ENCODE measurements around the gene PCBP3.

The PCBP3 gene

DNA sequence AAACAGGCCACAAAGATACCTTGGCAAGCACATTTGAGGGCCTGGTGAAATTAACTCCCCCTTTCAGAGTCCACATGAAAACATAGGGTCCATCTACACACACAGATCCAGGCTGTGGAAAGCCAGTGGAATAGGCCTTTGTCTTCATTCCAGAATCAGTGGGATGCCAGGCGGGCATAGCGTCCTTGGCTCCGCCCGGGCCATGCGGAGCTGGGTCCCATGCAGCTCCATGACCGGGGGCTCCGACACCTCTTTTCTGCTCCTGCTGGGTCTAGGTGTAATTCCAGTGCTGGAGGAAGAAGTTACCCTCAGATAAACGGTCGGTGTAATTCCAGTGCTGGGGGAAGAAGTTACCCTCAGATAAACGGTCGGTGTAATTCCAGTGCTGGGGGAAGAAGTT is 274.5 kb downstream of the PCBP3 start:
- DNase-seq, result no peak

DNA sequence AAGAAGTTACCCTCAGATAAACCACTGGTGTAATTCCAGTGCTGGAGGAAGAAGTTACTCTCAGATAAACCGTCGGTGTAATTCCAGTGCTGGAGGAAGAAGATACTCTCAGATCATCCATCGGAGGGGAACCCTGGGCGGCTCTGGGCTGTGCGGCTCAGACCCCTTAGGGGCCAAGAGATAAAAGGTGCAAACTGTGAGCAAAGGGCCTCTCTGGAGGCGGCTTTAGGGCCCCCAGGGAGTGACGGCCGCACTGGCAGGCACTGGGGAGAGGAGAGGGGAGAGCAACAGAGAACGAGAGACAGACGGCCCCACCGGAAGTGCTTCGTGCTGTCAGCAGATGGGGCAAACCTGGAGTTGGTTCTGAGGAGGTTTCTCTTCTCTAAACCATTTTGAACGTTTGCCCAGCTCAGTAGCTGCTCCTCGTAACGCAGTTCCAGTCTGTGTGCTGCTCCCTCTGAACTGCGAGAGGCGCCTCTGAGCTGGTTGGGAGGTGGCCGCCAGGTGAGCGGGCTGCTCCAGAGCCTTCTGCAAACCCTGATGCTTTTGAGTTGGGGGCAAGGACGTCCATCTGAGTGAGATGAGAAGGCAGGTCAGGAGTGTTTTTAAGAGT is 275.4 kb downstream of the PCBP3 start:
- no peak for DNase-seq

DNA sequence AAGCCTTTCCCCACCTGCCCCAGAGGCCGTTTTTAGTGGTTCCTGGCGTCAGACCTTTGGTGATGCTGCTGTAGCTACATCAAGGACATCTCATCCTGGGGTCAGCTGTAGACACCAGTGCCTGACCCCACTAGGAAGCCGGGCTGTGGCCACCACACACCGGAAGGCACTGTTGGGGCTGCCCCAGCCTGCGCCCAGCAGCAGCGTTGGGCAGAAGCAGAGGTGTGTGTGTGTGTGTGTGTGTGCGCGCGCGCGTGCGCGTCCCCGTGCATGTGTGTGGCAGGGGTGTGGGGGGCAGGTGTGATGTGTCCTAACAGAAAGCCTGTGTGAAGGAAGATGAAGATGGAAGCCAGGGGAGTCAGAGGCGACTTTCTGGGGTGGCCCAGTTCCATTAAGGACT is 276.1 kb downstream of the PCBP3 start:
- DNase-seq, result no peak

DNA sequence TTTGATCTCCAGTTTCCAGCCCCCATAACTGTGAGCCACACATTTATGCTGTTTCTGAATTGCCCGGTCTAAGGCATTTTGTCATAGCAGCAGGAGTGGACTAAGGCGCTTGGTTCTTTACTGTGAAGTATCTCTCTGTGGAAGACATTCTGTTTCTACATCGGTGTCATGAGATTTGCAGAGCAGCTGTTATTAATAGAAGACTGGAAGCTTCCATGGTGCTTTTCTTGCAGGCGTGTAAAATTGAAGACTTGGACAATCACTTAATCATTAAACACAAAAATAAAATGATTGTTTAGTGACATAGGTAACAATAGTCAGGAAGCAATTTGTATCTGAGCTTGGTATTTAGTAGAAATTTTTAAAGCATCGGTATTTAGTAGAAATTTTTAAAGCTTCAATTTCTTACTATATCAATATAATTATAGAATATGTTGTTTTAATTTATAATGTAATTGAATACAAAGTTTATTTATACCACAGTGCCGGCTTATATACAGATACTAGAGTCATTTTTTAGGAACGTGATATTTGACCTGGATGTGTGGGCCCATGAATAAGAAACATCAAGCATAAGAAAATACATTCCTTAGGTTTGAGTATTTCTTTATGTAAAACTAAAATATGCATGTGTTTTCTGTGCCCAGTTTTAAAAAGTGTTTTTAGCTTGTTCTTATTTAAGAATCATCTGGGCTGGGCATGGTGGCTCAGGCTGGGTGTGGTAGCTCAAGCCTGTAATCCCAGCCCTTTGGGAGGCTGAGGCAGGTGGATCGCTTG is 277.5 kb downstream of the PCBP3 start:
- no peak for DNase-seq

DNA sequence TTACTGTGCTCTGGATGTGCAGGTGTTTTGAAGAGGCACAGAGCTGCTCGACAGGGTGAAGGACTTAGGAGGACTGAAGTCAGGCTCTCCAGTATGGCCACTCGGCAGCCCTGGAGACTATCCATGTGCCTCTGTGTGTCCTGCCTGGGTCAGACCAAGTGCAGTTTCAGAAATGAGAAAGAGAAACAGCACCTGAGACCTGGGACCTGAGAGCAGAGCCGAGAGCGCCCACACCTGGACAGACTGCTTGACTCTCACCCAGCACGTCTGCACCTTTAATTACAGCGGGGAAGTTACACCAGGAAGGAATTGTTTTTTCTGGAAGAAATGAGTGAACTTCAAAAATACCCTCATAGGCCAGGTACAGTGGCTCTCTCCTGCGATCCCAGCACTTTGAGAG is 278.4 kb downstream of the PCBP3 start:
- no peak for DNase-seq

DNA sequence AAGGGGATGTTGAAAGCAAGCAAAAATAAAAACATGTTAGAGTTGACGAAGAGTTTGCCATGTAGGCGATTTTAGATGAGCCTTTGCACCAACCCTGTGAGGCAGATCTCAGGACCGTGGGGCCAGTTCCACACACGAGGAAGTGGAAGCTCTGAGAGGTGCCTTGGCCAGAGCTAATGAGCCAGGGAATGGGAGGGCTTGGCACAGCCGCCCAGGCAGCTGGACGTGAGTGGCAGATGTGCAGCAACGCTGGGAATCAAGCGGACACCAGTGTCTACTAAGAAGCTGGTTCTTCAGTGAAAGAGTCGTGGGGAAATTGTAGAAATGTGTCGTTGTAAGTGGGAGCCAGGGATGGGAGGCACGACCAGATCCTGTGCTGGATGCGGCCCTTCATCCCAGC is 279.1 kb downstream of the PCBP3 start:
- DNase-seq, result no peak

DNA sequence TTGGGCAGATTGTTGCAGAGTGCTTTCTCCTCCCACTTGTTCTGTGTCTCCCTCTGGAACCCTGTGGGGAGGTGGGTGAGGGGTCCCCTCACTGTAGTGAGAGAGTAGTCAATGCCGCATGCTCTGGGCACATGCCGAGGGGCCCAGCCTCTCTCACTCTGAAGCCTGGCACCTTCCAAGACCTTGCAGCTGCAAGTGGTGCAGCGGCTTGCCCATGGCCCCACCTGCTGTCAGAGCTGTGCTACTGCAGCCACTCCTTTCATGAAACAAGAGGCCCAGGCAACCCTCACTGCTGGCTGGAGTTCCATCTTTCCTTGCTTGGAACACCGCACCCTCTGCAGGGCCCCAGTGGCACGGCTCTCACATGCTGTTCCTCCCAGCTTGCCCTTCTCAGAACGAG is 279.6 kb downstream of the PCBP3 start:
- peak; percentile 77 for DNase-seq

DNA sequence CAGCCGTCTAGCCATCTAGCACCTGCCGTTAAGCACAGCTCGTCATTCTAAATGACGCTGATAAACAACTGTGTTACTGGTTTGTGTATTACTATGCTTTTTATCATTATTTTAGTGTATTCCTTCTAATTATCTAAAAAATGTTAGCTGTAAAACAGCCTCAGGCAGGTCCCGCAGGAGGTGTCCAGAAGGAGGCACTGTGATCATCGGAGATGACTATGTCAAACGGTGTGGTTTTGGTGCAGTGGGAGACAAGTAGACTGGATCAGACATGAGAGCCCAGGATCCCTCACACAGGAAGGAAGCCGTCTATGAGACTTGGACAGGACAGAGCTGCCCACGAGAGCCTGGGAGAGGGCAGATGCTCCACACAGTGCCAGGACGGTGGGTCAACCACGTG is 282.8 kb downstream of the PCBP3 start:
- no peak for DNase-seq

DNA sequence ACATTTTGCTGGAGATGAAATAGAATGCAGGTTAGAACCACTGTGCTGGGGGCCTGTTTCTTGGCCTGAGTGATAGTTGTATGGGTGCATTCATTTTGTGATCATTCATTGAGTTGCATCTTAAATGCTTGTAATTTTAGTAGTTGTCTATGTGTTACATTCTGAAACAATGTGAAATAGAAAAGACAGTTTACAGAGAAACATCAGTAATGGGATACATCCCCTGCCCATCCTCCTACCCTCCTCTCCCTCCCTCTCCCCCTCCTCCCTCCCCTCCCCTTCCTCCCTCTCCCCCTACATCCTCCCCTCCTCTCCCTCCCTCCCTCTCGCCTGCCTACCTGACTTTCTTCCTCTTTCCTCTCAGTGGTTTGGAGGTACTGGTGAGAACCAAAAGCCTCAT is 283.5 kb downstream of the PCBP3 start:
- no peak for DNase-seq

DNA sequence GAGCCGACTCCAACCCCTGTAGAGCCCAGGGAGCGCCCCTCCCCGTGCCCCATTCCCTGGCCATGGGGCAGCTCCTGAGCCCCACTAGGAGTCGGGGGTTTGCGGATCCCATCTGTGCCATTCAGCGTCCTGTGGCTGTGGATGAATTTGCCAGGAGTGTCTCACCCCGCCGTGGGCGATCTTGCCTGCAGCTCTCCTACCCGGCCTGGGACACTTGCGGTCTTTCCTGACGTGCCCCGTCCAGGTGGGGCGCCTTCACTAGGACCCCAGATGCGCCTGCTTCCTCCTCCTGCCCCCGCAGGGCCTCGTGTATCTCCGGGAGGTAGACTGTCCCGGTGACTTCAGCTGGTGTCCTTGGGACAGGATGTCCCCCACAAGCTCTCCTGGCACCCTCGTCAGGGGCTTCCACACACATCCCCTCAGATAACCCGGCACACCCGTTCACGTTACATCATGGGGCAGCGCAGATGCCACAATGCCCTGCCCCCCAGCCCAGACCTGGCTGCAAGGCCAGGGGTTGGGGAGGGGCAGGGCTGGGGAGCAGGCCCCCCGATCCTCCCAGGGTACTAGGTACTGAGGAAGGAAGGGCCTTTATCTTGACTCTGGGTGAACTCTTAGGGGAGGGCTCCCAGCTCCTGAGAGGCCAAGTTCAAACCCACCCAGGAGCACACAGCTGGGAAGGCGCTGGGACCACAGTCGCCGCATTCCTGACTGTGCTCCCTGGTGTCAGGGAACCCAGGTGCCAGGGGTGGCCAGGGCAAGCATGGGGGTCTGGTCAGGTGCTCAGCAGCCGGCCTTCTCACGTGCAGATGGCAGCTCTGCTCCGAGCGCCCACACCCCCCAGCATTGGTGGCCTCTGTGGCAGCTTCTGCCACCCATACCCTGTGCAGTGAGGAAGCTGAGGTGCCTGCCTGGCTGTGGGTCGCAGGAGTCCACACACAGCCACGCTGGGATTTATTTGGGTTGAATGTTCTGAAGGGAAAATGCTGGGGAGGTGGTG is 284.6 kb downstream of the PCBP3 start:
- no peak for DNase-seq

DNA sequence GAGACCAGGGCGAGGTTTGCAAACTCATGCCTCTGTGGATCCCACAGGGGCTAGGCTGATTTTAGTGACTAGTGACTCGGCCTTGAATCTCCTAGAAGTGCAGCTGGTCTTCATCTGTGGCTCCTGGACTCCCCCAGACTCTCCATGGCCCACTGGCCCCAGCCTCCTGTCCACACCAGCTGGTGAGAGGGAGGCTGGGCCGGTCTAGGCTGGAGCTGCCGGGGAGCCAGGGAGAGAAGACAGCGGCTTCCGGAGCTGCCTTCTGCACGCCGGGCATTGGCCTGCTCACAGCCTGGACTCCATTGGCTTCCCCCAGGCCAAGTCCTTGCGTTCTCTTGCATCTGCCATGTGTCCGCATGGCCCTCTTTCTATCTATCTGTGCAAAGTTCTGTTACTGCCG is 285.9 kb downstream of the PCBP3 start:
- no peak for DNase-seq

DNA sequence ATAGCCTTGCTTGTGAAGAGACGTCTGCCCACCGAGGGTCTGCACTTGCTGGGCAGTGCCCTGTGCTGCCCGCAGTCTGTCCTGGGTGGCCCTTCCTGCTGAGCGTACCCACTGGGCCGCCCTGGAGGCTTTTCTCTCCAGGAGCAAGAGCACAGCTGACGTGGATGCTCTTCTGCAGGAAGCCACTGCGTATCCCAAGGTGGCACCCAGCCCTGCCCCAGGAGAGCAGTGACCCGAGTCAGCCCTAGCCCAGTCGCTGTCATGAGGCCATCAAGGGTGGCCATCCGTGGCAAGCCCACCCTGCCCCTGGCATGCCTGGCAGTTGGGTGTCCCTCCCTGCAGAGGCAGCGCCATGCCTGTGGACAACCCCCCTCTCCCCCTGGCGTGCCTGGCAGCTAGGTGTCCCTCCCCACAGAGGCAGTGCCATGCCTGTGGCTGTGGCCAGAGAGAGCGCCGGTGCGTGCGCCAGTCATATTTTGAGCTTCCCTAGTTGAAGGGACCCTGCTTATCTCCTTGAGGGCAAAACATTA is 286.8 kb downstream of the PCBP3 start:
- no peak for DNase-seq

DNA sequence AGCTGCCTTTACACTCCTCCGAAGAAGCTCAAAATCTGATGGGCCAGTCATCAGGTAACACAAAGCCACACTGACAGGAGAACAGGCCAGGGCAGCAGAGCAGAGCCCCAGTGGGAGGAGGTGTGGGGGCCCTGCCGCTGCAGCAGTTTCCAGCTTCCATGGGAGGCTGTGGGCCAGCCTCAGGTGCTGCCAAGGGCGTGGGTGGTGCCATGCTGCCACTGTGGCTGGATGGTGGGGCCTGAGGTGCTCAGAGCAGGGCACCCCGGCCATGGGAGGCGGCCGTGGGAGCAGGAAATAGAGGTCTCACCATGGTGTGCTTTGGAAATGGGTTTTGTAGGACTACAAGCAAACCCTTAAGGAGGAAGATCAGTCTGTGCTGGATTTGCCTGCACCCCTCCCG is 287.3 kb downstream of the PCBP3 start:
- DNase-seq, result no peak

DNA sequence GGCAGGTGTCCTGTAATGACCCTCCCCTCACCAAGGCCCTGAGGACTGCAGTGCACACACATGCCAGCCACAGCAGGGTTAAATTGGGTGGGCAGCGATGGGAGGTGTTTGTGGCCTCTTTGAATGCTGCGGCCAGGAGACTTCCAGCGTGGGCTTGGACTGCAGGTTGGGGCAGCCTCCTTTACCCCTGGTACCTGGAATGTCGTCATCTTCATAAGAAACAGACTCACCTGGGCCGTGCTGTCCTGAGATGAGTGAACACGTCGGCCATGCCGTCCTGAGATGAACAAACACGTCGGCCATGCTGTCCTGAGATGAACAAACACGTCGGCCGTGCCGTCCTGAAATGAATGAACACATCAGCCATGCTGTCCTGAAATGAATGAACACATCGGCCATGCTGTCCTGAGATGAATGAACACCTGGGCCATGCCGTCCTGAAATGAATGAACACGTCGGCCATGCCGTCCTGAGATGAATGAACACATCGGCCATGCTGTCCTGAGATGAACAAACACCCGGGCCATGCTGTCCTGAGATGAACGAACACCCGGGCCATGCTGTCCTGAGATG is 288.0 kb downstream of the PCBP3 start:
- no peak for DNase-seq

DNA sequence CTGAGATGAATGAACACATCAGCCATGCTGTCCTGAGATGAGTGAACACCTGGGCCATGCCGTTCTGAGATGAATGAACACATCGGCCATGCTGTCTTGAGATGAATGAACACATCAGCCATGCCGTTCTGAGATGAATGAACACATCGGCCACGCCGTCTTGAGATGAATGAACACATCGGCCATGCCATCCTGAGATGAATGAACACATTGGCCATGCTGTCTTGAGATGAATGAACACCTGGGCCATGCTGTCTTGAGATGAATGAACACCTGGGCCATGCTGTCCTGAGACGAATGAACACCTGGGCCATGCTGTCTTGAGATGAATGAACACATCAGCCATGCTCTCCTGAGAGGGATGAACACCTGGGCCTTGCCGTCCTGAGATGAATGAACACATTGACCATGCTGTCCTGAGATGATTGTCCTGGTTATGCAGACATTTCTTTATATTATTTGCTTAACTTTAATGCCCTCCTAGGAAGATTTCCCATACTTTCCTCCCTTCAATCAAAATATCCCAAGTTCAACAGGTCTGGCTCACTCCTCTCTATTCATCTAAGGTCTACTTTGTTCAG is 289.5 kb downstream of the PCBP3 start:
- no peak for DNase-seq

DNA sequence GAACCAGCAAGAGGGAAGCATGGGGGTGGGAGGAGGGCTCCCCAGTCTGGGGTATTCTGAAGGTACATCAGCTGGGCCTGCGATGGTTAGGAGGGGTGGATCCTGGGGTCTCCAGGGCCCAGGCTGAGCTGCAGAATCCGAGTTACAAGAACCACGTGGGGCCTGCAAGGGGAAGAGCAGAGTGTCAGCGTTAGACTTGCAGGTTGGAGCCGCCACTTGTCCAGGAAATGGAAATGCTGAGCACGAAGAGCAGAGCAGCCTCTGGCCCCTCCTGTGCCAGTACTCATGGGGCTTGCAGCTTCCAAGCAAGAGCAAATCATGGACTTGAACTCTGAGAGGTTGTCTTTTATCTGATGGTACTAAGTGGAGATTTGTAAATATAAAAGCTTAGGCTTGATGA is 290.6 kb downstream of the PCBP3 start:
- no peak for DNase-seq

DNA sequence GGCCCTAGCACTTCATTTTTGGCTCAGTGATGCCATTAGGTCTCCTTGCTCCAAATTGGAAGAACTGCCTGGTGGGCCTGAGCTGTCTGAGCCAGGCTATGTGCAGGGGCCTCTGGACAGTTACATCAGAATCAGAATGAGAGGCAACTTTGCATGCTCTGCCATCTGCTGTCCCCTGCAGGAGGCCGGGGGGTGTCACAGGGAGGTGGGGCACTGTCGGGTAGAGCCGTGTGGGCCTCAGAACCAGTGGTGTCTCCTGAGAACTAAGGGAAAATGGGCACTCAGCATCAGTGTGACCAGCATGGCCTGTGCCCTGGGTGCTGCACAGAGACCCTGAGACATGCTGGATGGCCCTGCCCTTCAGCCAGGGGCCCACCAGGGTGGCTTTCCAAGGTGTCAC is 291.0 kb downstream of the PCBP3 start:
- no peak for DNase-seq

DNA sequence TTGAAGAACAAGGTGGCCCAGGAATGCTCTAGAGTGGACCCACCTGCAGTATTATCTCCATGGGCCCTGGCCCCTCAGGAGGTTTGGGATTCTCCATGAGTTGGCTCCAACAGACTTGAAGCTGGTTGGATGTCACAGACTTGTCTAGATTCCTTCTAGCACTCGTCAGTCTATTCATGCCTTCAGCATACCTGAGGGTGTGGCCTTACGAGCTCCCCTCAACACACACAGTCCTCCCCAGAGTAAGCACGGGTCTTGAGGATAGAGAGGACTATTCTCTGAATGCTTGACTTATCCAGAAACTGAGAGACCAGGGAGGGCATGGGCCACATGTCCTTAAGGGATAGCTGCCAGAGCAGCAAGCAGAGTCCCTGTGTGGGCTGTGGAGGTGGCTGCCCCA is 292.1 kb downstream of the PCBP3 start:
- no peak for DNase-seq

DNA sequence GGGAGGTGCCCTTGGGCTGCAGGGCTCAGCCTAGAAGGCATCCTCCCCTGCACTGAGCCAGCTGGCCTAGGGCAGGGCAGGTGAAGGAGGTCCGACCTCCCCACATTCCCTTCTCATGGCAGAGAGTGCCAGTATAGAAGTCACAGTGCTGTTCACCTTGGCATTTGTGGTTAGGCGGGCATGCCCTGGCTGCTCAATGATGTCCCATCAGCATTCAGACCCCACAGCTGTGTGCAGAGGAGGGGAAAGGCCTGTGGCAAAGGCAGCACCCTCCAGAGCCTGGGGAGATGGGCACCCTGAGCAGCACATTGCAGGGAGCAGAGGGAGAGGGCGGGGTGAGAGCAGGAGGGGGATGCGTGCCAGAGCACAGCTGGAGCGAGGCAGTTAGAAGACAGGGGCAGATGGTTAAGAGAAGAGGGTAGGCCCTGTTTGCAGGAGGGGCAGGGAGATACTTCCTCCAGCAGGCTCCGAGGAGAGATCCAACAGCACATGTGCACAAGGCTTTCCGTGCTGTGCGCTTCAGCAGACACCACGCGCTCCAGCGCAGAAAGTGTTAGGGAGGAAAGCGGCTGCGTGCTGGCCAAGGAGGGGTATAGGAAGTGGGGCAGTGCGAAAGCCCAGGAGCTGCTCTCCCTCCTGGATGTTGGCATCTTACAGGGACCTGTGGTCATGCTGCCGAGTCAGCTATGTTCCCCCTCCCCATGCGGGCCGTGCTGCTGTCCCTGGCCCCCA is 294.4 kb downstream of the PCBP3 start:
- no peak for DNase-seq

DNA sequence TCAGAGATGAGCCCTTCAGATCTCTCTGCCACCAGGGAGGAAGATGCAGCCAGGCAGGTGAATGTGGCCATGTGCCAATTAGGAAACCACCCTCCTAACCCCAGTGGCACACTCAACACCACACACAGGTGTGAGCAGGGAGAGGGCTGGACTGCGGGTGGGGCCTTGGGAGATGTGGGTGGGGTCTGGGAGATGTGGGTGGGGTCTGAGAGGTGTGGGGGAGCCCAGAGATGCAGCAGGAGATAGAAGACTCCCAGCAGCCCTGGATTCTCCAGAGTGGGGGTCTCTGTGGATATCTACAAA is 294.9 kb downstream of the PCBP3 start:
- DNase-seq, result no peak

DNA sequence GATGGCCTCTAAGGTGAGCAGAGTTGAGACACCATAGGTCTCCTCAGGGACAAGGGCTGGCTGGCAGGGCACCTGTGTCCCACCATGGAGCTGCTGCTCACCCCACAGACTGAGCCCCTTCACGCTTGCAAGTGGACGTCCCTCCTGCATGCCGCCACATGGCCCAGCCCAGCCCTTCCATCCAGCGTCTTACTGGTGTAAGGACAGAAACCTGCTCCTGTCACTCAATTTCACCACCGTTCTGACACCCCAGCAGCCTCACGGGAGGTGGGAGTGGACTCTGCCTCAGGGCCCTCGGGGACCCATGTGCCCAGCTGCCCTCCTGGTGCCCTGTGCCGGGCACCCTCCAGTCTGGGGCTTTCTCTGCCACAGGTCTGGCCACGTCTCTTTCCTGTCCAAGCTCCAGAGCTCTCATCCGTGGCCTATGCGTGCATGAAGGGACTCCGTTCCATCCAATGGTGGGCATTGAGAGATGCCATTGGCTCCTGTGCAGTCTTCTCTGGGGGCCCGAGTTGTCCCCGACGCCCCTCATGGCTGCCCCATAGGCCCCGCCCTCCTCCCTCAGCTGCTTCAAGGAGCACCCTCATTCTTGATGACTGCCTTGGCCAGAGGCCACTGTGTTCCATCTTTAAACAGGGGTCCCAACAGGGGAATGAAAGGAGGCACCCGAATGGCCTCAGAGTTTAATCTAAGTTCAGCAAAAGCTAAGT is 295.4 kb downstream of the PCBP3 start:
- no peak for DNase-seq

Measured in stimulated activated CD4-positive, alpha-beta T cell treated with anti-CD3 and anti-CD28 coated beads, Interleukin-15, amount 100 ng/mL, for 24 hours (primary cell).